GM13977 (cell line): ENCODE data around the gene OR4D5.

Experiments used
- DNase-seq: peaks from one replicate; pipeline ENCODE4 v3.0.0; 2012; ENCODE audit warnings: low spot score
- CTCF ChIP-seq: IDR thresholded peaks from 2 replicates; pipeline ENCODE4 v1.5.1; 2012; ENCODE audit warnings: mild to moderate bottlenecking, control low read depth; ENCODE audit not compliant: insufficient read depth; ENCODE audit errors: extremely low read depth, missing control alignments
- in situ Hi-C: fragments of 300-500 bp; cut with MboI; formaldehyde crosslinking; loops from one replicate; pipeline ENCODE4 v1.12.0; 2022; ENCODE audit warnings: low sequenced_read_pairs, low pct_unique_long_range_greater_than_20kb, mixed read lengths, inconsistent platforms; ENCODE audit not compliant: unreplicated experiment

The OR4D5 gene

GRCh38 chr11:123939317-123939716 lies at the start of gene OR4D5:
Gene OR4D5, plus strand, starts transcription at chr11:123939617. Its CDS starts 0 bp downstream, at chr11:123939617.
- in situ Hi-C loops: no loop called here
- no peak for TF ChIP-seq CTCF
- DNase-seq: no peak

GRCh38 chr11:123892031-123892430 lies 47.4 kb upstream of the OR4D5 start:
- no peak for DNase-seq
- no peak for TF ChIP-seq CTCF
- in situ Hi-C loops: no loop called here

- in situ Hi-C loops: no loop called here
- DNase-seq: no peak
- no peak for TF ChIP-seq CTCF
These were observed 39.6 kb upstream of the OR4D5 start for GRCh38 chr11:123899792-123900191.

- TF ChIP-seq CTCF: no peak
- no peak for DNase-seq
- in situ Hi-C loops: no loop called here
These were observed 37.5 kb upstream of the OR4D5 start, which contains the start of gene OR8D4 for GRCh38 chr11:123901867-123902266. Gene OR8D4, plus strand, starts transcription at chr11:123902167. Its CDS starts 4,265 bp downstream, at chr11:123906432.

- in situ Hi-C loops: no loop called here
- no peak for TF ChIP-seq CTCF
- DNase-seq: peak; percentile 14
These were observed 35.5 kb upstream of the OR4D5 start for GRCh38 chr11:123903932-123904331.

- DNase-seq: no peak
- in situ Hi-C loops: no loop called here
- TF ChIP-seq CTCF: no peak
These were observed 34.5 kb upstream of the OR4D5 start for GRCh38 chr11:123904932-123905331.

GRCh38 chr11:123905826-123906225 lies 33.6 kb upstream of the OR4D5 start:
- no peak for DNase-seq
- no peak for TF ChIP-seq CTCF
- in situ Hi-C loops: no loop called here
